Lower leg skin (tissue), 4 donors: Measurements from ENCODE around the gene DGKB. TPM values are rescaled to one million over a fixed set of nuclear protein-coding genes. Genes with fewer than 3 reads are reported as not detected.

Experiments used
- DNase-seq, 2 donors: peaks; one replicate each; pipeline ENCODE4 v3.0.0-alpha.2; 2019; ENCODE audit warnings: low spot score in 2 of 2
- H3K4me3 ChIP-seq: fragments of 200-600 bp; sonication (generic); 2 replicates; pipeline ENCODE4 v1.5.1; 2017; ENCODE audit warnings: mild to moderate bottlenecking, low read depth; ENCODE audit not compliant: poor library complexity, severe bottlenecking
- POLR2A ChIP-seq, 2 donors: fragments of 450-650 bp; IDR thresholded peaks; one replicate each; pipeline ENCODE4 v1.6.1; 2016 to 2017; ENCODE audit warnings: antibody characterized with exemption in 2 of 2, mild to moderate bottlenecking in 1 of 2, moderate library complexity in 1 of 2
- WGBS, 2 donors: methylation state at CpG; one replicate each; pipeline ENCODE4 v1.1.5; 2018; 5-methylcytosine and 5-hydroxymethylcytosine counted together
- intact Hi-C: fragments of 100-400 bp; cut with DNase I; formaldehyde crosslinking; loops from one replicate; pipeline ENCODE4 v1.15.0; 2023; ENCODE audit warnings: low total_unique reads
- total RNA-seq, 4 donors: library from RNA; depleted of rRNA; stranded (reverse); fragments of >200 nt; gene quantifications; one replicate each; pipeline ENCODE4 v1.1.0, GENCODE V29; 2016
- TF ChIP-seq, protein P1 (sequence below), 3 donors: fragments of 450-650 bp; IDR thresholded peaks; one replicate each; pipeline ENCODE4 v1.5.1; 2016; ENCODE audit warnings: antibody characterized with exemption in 3 of 3, mild to moderate bottlenecking in 3 of 3, moderate library complexity in 2 of 3

The DGKB gene
- total RNA-seq, 4 donors from 2014 or later = 0.05 to 0.58 TPM; not detected in 2

GRCh38 chr7:14859267-14859666 is 43.3 kb downstream of the DGKB start:
- no peak for DNase-seq
- TF ChIP-seq, protein P1, sequence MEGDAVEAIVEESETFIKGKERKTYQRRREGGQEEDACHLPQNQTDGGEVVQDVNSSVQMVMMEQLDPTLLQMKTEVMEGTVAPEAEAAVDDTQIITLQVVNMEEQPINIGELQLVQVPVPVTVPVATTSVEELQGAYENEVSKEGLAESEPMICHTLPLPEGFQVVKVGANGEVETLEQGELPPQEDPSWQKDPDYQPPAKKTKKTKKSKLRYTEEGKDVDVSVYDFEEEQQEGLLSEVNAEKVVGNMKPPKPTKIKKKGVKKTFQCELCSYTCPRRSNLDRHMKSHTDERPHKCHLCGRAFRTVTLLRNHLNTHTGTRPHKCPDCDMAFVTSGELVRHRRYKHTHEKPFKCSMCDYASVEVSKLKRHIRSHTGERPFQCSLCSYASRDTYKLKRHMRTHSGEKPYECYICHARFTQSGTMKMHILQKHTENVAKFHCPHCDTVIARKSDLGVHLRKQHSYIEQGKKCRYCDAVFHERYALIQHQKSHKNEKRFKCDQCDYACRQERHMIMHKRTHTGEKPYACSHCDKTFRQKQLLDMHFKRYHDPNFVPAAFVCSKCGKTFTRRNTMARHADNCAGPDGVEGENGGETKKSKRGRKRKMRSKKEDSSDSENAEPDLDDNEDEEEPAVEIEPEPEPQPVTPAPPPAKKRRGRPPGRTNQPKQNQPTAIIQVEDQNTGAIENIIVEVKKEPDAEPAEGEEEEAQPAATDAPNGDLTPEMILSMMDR (IDR thresholded peaks at IDR 0.05) = no peak
- no peak for TF ChIP-seq POLR2A (IDR thresholded peaks at IDR 0.05)
- intact Hi-C loops = no loop called here
- H3K4me3 ChIP-seq = no peak overlapping the region
- WGBS, 2 donors = 71 to 76% methylated on average over 2 of the region's 2 CpGs

DNA sequence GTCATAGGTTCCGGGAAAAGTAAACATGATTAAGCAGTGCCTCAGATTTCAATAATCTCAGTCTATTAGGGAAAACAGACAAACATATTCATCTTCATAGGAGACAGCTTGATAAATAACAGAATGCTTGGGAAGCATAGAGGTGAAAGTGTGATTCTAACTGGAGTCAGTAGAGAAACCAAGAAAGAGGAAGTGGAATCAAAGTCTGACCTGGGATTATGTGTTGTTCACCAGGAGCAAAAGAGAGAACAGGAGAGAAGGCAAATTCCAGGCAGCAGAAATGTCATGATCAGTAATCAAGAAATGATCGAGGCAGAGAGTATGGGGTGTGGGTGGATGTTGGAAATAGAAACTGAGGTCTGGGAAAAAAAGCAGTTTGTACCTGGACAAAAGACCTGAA is 43.7 kb downstream of the DGKB start:
- WGBS, 2 donors = 76 to 79% methylated on average over 2 of the region's 2 CpGs
- no peak for DNase-seq
- intact Hi-C loops = no loop called here
- no peak overlapping the region for H3K4me3 ChIP-seq
- no peak for TF ChIP-seq POLR2A (IDR thresholded peaks at IDR 0.05)
- TF ChIP-seq, protein P1 (IDR thresholded peaks at IDR 0.05) = no peak

DNA sequence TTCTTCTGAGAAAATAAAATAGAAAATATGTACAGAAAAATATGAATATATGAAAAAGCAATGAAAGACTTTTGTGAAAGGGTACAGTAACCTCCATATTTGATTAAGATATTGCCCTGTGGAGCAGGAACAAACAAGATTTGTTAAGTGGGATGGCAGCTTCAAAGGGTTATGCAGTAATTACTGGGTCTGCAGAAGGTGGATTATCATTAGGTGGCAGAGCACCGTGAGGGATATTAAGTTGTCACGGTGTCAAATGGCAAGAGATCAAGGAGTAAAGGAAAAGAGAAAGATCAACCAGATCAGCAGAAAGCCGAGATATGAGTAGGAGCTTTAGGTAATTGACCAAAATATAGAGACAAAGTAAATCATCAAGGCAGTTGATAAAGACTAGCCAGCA is 44.1 kb downstream of the DGKB start:
- TF ChIP-seq POLR2A (IDR thresholded peaks at IDR 0.05) = no peak
- TF ChIP-seq, protein P1 (IDR thresholded peaks at IDR 0.05) = no peak
- no peak overlapping the region for H3K4me3 ChIP-seq
- intact Hi-C loops = no loop called here
- WGBS, 2 donors = 32 to 42% methylated on average over 3 of the region's 3 CpGs
- no peak for DNase-seq

DNA sequence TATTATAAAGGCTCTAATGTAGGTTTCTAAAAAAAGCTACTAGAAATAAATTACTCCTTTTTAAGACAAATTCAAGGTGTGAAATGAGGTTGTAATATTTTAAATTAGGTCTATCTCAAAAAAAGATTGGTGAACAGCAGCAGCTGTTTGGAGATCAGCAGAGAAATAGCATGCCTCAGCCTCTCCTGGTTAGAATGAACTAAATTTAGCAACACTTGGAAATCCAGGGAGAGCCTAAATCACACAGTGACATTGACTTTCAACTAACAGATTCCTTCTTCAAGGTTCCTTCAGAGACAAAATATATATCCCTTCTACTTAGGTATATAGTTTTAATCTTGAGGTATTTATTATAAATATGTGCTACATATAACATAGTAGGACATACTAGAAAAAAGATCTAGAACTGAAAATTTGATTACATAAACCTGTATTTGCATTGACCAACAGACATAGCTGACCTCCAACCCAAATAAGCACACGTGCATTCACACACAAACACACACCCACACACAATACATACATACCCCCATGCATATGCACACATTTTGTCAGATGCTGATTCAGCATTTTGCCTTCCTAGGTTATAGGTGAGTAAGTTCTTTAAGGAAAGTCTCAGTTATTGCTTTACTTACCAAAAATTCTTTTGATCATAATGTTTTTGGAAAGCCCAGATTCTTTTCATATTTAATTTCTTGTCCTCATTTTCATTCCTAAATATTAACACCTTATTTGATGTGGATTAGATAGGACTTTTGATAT is 47.3 kb downstream of the DGKB start:
- WGBS, 2 donors = 53 to 58% methylated on average over 1 of the region's 1 CpG
- intact Hi-C loops = no loop called here

GRCh38 chr7:14854471-14854870 is 48.1 kb downstream of the DGKB start:
- no peak for DNase-seq
- intact Hi-C loops = no loop called here
- 76 to 80% methylated on average over 5 of the region's 5 CpGs for WGBS, 2 donors

More for the DNA sequence above, 47.3 kb downstream of the DGKB start:
- TF ChIP-seq, protein P1 (IDR thresholded peaks at IDR 0.05) = no peak
- TF ChIP-seq POLR2A (IDR thresholded peaks at IDR 0.05) = no peak
- no peak for DNase-seq
- no peak overlapping the region for H3K4me3 ChIP-seq

More at GRCh38 chr7:14854471-14854870, 48.1 kb downstream of the DGKB start:
- TF ChIP-seq, protein P1 (IDR thresholded peaks at IDR 0.05) = no peak
- no peak for TF ChIP-seq POLR2A (IDR thresholded peaks at IDR 0.05)
- H3K4me3 ChIP-seq = no peak overlapping the region
